H1 (cell line): ENCODE data around the gene FAM234A. TPM values are rescaled to one million over a fixed set of nuclear protein-coding genes. Genes with fewer than 3 reads are reported as not detected.

ENCODE experiments used
- CTCF ChIA-PET: fragments of 300-600 bp; sonication (Branson Sonifier 250); formaldehyde crosslinking; loops from one replicate; lab custom pipeline; 2021; ENCODE audit not compliant: partially characterized antibody; lab: Charles Lee
- POLR2A ChIA-PET: fragments of 300-600 bp; sonication (Branson Sonifier 250); formaldehyde crosslinking; loops from one replicate; lab custom pipeline; 2021; ENCODE audit warnings: inconsistent platforms; ENCODE audit not compliant: partially characterized antibody; lab: Charles Lee
- DNase-seq, 2 experiments: peaks; one replicate each; pipeline versions ENCODE4 v3.0.0 to v3.0.0-alpha.2; 2010 to 2022; ENCODE audit warnings: low spot score in 2 of 2, low read depth in 1 of 2, mixed read lengths in 1 of 2
- FAIRE-seq: peaks from 2 replicates; lab custom pipeline; 2011; peaks lifted over from hg19 to GRCh38; lab: Jason Lieb, UNC
- H2AFZ ChIP-seq: 2 replicates; pipeline ENCODE4 v1.8.1; 2012; ENCODE audit warnings: low read length, inconsistent platforms
- H2AK5ac ChIP-seq: 2 replicates; pipeline ENCODE4 v1.6.1; 2013; ENCODE audit warnings: low read depth, low read length
- H2BK120ac ChIP-seq: replicated peaks from 2 replicates; pipeline ENCODE3; 2013; ENCODE audit warnings: low read depth, low read length, inconsistent platforms
- H2BK12ac ChIP-seq: 2 replicates; pipeline ENCODE4 v1.6.1; 2013; ENCODE audit warnings: low read depth, low read length
- H2BK15ac ChIP-seq: 2 replicates; pipeline ENCODE4 v1.6.1; 2013; ENCODE audit warnings: low read length
- H2BK20ac ChIP-seq: 2 replicates; pipeline ENCODE4 v1.6.1; 2013; ENCODE audit warnings: low read length
- H2BK5ac ChIP-seq: 2 replicates; pipeline ENCODE4 v1.6.1; 2013; ENCODE audit warnings: low read depth, low read length
- H3K14ac ChIP-seq: 2 replicates; pipeline ENCODE4 v1.6.1; 2013; ENCODE audit warnings: inconsistent platforms; ENCODE audit not compliant: insufficient read length
- H3K18ac ChIP-seq: 2 replicates; pipeline ENCODE4 v1.6.1; 2013; ENCODE audit warnings: low read length; ENCODE audit errors: extremely low read depth
- H3K23ac ChIP-seq: 2 replicates; pipeline ENCODE4 v1.6.1; 2013; ENCODE audit warnings: inconsistent platforms; ENCODE audit not compliant: insufficient read length
- H3K23me2 ChIP-seq: 2 replicates; pipeline ENCODE4 v1.6.1; 2013; ENCODE audit warnings: low read depth, low read length
- H3K27ac ChIP-seq: 2 replicates; pipeline ENCODE4 v1.6.1; 2011; ENCODE audit warnings: low read depth, low read length, inconsistent platforms
- H3K27me3 ChIP-seq, 4 experiments: replicated peaks in 1 of 4; 1 replicate in 1 of 4; 2 replicates in 3 of 4; pipeline versions ENCODE4 v1.6.1 to v1.8.1; 2011 to 2013; ENCODE audit warnings: low read length in 3 of 4, mild to moderate bottlenecking in 3 of 4, inconsistent platforms in 2 of 4, mixed read lengths in 2 of 4, moderate library complexity in 1 of 4; ENCODE audit not compliant: control insufficient read depth in 3 of 4, insufficient read depth in 3 of 4; ENCODE audit errors: extremely low read depth in 1 of 4
- H3K36me3 ChIP-seq, 4 experiments: 2 replicates each; pipeline versions ENCODE4 v1.6.1 to v1.8.1; 2011 to 2013; ENCODE audit warnings: mild to moderate bottlenecking in 4 of 4, low read length in 3 of 4, moderate library complexity in 2 of 4, control low read depth in 1 of 4, inconsistent platforms in 1 of 4; ENCODE audit not compliant: insufficient read depth in 4 of 4, control insufficient read depth in 2 of 4
- H3K4ac ChIP-seq: replicated peaks from 2 replicates; pipeline ENCODE3; 2013; ENCODE audit warnings: low read length, low read depth, mixed read lengths, inconsistent platforms; ENCODE audit not compliant: insufficient read length
- H3K4me1 ChIP-seq, 4 experiments: replicated peaks in 1 of 4; 1 replicate in 1 of 4; 2 replicates in 3 of 4; pipeline versions ENCODE4 v1.6.1 to v1.8.1; 2011 to 2013; ENCODE audit warnings: low read length in 3 of 4, inconsistent platforms in 2 of 4, mixed read lengths in 1 of 4; ENCODE audit not compliant: insufficient read depth in 4 of 4, control insufficient read depth in 3 of 4
- H3K4me2 ChIP-seq, 2 experiments: 2 replicates each; pipeline versions ENCODE4 v1.6.1 to v1.8.1; 2011 to 2013; ENCODE audit warnings: low read depth in 2 of 2, low read length in 2 of 2, control low read depth in 1 of 2, inconsistent platforms in 1 of 2, mild to moderate bottlenecking in 1 of 2; ENCODE audit not compliant: insufficient read depth in 1 of 2
- H3K4me3 ChIP-seq, 4 experiments: fragments of 200-600, 300-600 bp in 1 of 4; sonication (generic), shearing (Covaris generic), sonication (Bioruptor Twin) in 1 of 4; 2 replicates each; pipeline versions ENCODE4 v1.5.1 to v1.8.1; 2011 to 2016; ENCODE audit warnings: low read length in 4 of 4, low read depth in 3 of 4, control low read depth in 2 of 4, inconsistent platforms in 2 of 4, mild to moderate bottlenecking in 2 of 4, mixed read lengths in 1 of 4, moderate library complexity in 1 of 4; ENCODE audit not compliant: insufficient read depth in 2 of 4; ENCODE audit errors: extremely low read depth in 1 of 4
- H3K56ac ChIP-seq: replicated peaks from 2 replicates; pipeline ENCODE3; 2013; ENCODE audit warnings: low read depth, mild to moderate bottlenecking, mixed read lengths, low read length, inconsistent platforms; ENCODE audit not compliant: insufficient read length
- H3K79me1 ChIP-seq: 2 replicates; pipeline ENCODE4 v1.6.1; 2013; ENCODE audit warnings: low read depth, low read length, control low read depth
- H3K79me2 ChIP-seq, 2 experiments: 2 replicates each; pipeline versions ENCODE4 v1.6.1 to v1.8.1; 2012 to 2013; ENCODE audit warnings: low read length in 2 of 2, mild to moderate bottlenecking in 2 of 2, inconsistent platforms in 1 of 2; ENCODE audit not compliant: insufficient read depth in 2 of 2, control insufficient read depth in 1 of 2
- H3K9ac ChIP-seq, 4 experiments: replicated peaks in 1 of 4; 1 replicate in 1 of 4; 2 replicates in 3 of 4; pipeline versions ENCODE4 v1.6.1 to v1.8.1; 2011 to 2013; ENCODE audit warnings: low read depth in 3 of 4, low read length in 3 of 4, control low read depth in 2 of 4, mild to moderate bottlenecking in 2 of 4, moderate library complexity in 2 of 4, inconsistent platforms in 1 of 4; ENCODE audit errors: extremely low read depth in 1 of 4
- H3K9me3 ChIP-seq, 2 experiments: 2 replicates each; pipeline versions ENCODE4 v1.6.1 to v1.8.1; 2012 to 2013; ENCODE audit warnings: mild to moderate bottlenecking in 2 of 2, moderate library complexity in 2 of 2, control low read depth in 1 of 2, inconsistent platforms in 1 of 2, low read depth in 1 of 2, low read length in 1 of 2, mixed read lengths in 1 of 2; ENCODE audit not compliant: insufficient read depth in 2 of 2
- H4K20me1 ChIP-seq, 2 experiments: replicated peaks in 1 of 2; 2 replicates each; pipeline versions ENCODE3 to v1.8.1; 2011 to 2013; ENCODE audit warnings: inconsistent platforms in 2 of 2, low read length in 2 of 2, mild to moderate bottlenecking in 1 of 2; ENCODE audit not compliant: insufficient read depth in 2 of 2, control insufficient read depth in 1 of 2
- H4K5ac ChIP-seq: 2 replicates; pipeline ENCODE4 v1.6.1; 2013; ENCODE audit warnings: low read length, low read depth, mixed read lengths, inconsistent platforms; ENCODE audit not compliant: insufficient read length
- H4K8ac ChIP-seq: 2 replicates; pipeline ENCODE4 v1.8.0; 2013; ENCODE audit warnings: mild to moderate bottlenecking, moderate library complexity, low read length, inconsistent platforms; ENCODE audit not compliant: insufficient read depth; ENCODE audit errors: extremely low read depth
- H4K91ac ChIP-seq: replicated peaks from 2 replicates; pipeline ENCODE3; 2013; ENCODE audit warnings: low read length, mixed read lengths, inconsistent platforms; ENCODE audit not compliant: insufficient read length
- CBX5 ChIP-seq: fragments of 300-800, 300-1000 bp; sonication (generic); IDR thresholded peaks from 2 replicates; pipeline ENCODE4 v1.7.1; 2016; ENCODE audit warnings: antibody characterized with exemption, low read length, low read depth
- CHD1 ChIP-seq: IDR thresholded peaks from 2 replicates; pipeline ENCODE4 v1.6.1; 2012; ENCODE audit warnings: low read depth, low read length, improper control_type of control experiment
- CREB1 ChIP-seq: IDR thresholded peaks from 2 replicates; pipeline ENCODE4 v1.6.1; 2012; ENCODE audit warnings: inconsistent platforms
- HDAC6 ChIP-seq: IDR thresholded peaks from one replicate; pipeline ENCODE4 v1.7.1; 2012; ENCODE audit warnings: low read depth, mild to moderate bottlenecking, inconsistent platforms, low read length, moderate library complexity
- NANOG ChIP-seq: IDR thresholded peaks from 2 replicates; pipeline ENCODE4 v1.6.1; 2011; ENCODE audit warnings: low read length, low read depth, mild to moderate bottlenecking, inconsistent platforms; ENCODE audit not compliant: insufficient read depth, poor library complexity, severe bottlenecking
- POLR2A ChIP-seq, 2 experiments: IDR thresholded peaks; 1 replicate in 1 of 2; 2 replicates in 1 of 2; pipeline ENCODE4 v1.6.1; 2011; ENCODE audit warnings: low read depth in 2 of 2, low read length in 2 of 2, mild to moderate bottlenecking in 2 of 2; ENCODE audit errors: control extremely low read depth in 1 of 2
- POU5F1 ChIP-seq: IDR thresholded peaks from 2 replicates; pipeline ENCODE4 v1.6.1; 2011; ENCODE audit warnings: low read depth, mild to moderate bottlenecking, low read length, moderate library complexity
- SIRT6 ChIP-seq: IDR thresholded peaks from one replicate; pipeline ENCODE4 v1.7.1; 2012; ENCODE audit warnings: low read length, inconsistent platforms
- SP4 ChIP-seq: IDR thresholded peaks from 2 replicates; pipeline ENCODE4 v1.6.1; 2012; ENCODE audit warnings: low read length, inconsistent platforms
- SRF ChIP-seq: IDR thresholded peaks from 2 replicates; pipeline ENCODE4 v1.6.1; 2011; ENCODE audit warnings: mild to moderate bottlenecking, low read depth, low read length, moderate library complexity
- YY1 ChIP-seq: IDR thresholded peaks from 2 replicates; pipeline ENCODE4 v1.6.1; 2011; ENCODE audit warnings: low read depth, mild to moderate bottlenecking, low read length
- ZNF274 ChIP-seq: IDR thresholded peaks from 2 replicates; pipeline ENCODE4 v1.7.0; 2012; ENCODE audit warnings: low read length, borderline replicate concordance; ENCODE audit errors: extremely low read depth
- WGBS, 2 experiments: shearing (Covaris generic) in 1 of 2; methylation state at CpG; one replicate each; pipeline versions ENCODE4 v1.1.6 to v1.1.7; 2013 to 2015; ENCODE audit warnings: low lambda C conversion rate in 2 of 2, mixed read lengths in 2 of 2, inconsistent platforms in 1 of 2, low coverage in 1 of 2, missing lambda C conversion rate in 1 of 2; ENCODE audit not compliant: insufficient replicate concordance in 2 of 2, insufficient coverage in 1 of 2, insufficient read length in 1 of 2; ENCODE audit errors: extremely low coverage in 1 of 2, missing lambda C conversion rate in 1 of 2; 5-methylcytosine and 5-hydroxymethylcytosine counted together
- polyA plus RNA-seq, 7 experiments: library from polyadenylated mRNA; depleted of rRNA in 3 of 7; stranded (reverse) in 5 of 7; unstranded in 2 of 7; fragments of >200 nt in 5 of 7; fragments of 200-250 nt in 2 of 7; gene quantifications; 1 replicate in 5 of 7; 2 replicates in 1 of 7; 4 replicates in 1 of 7; pipeline versions ENCODE4 v1.2.1 to v1.2.3, GENCODE V29; 2011 to 2013; ENCODE audit warnings: missing spikeins in 2 of 7, mixed read lengths in 2 of 7
- total RNA-seq: library from RNA; stranded (reverse); fragmentation: NEBNext Ultra II Directional; extraction: Animal tissue kit (Norgen Biotek cat#: 25700); gene quantifications from 2 replicates; pipeline ENCODE4 v1.2.1, GENCODE V29; 2021
- TF ChIP-seq, protein P1 (sequence below): IDR thresholded peaks from 2 replicates; pipeline ENCODE4 v1.6.1; 2011; ENCODE audit warnings: low read length, improper control_type of control experiment

FAM234A gene
- total and polyA plus RNA-seq, 2 of the 8 experiments (the other 6 are each of a cell fraction or from before 2014, with no cell fraction given): 80.6 to 104 TPM

DNA sequence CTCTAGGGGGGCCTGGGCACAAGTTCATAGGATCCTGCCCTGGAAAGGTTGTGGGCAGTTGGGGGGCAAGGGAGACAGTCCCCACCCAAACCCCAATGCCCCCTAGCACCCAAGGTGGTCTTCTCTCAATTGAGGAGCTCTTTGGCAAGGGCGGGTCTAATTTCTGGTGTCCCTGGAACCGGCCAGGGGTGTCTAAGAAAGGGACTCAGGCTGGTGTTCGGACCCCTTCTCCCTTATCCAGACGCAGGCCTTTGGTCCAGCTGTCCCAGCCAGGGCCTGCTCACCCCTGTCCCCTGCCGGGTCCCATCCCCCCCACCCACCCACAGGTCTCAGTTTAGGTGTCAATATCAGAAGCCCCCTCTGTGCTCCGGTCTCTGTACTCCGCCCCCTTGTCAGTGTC is 44.9 kb downstream of the FAM234A start:
- no peak overlapping the region for H3K4ac ChIP-seq
- no peaks in the 10 kb centered on the region for H3K9me3 ChIP-seq
- peaks cover 18 to 46% (median 39%) of the 10 kb centered on the region in 4 experiments for H3K27me3 ChIP-seq
- H4K20me1 ChIP-seq: peaks cover 0 to 3% of the 10 kb centered on the region in 2 experiments
- no peak overlapping the region for H3K14ac ChIP-seq
- H3K4me3 ChIP-seq: peak overlapping the region in 1 of 4 experiments; percentile 61; a peak in 2 of 8 replicates
- no peaks in the 10 kb centered on the region for H3K79me1 ChIP-seq
- no peak overlapping the region for H4K8ac ChIP-seq
- H3K9ac ChIP-seq: no peak overlapping the region
- no peak overlapping the region for H3K18ac ChIP-seq
- H2BK15ac ChIP-seq: no peak overlapping the region
- H2AFZ ChIP-seq: no peak overlapping the region
- H2BK20ac ChIP-seq: no peak overlapping the region
- H4K5ac ChIP-seq: no peak overlapping the region
- H3K56ac ChIP-seq: no peak overlapping the region
- CTCF ChIA-PET: interaction anchor here (0.6 to 1.9 kb wide), 9 partner anchors 9 to 172 kb away, joined by 3 to 7 read pairs (median 4); no protein-coding TSS in a partner anchor
- no peak overlapping the region for H3K27ac ChIP-seq
- peaks cover 11% of the 10 kb centered on the region; the same call in 1 of the 2 replicates for H3K23me2 ChIP-seq
- no peaks in the 10 kb centered on the region for H3K79me2 ChIP-seq
- no peaks in the 10 kb centered on the region for H3K36me3 ChIP-seq
- no peak overlapping the region for H2BK120ac ChIP-seq
- no peak overlapping the region for H2AK5ac ChIP-seq
- H3K4me1 ChIP-seq: peaks cover 0 to 7% (median 5%) of the 10 kb centered on the region in 4 experiments; a peak in 5 of 7 replicates
- no peak for FAIRE-seq
- 69% methylated on average over 5 of the region's 7 CpGs; no CpG with 5 or more reads in 1 of the 2 experiments for WGBS, 2 experiments
- no peak overlapping the region for H2BK12ac ChIP-seq
- POLR2A ChIA-PET: interaction anchor here (1.2 to 1.6 kb wide), 5 partner anchors 9 to 99 kb away, joined by 3 to 7 read pairs (median 4); partner anchors contain the start of genes HBQ1 and LUC7L
- H3K23ac ChIP-seq: no peak overlapping the region
- no peak for DNase-seq
- H3K4me2 ChIP-seq: peak overlapping the region; percentile 59 to 62; a peak in 3 of 4 replicates
- no peak overlapping the region for H4K91ac ChIP-seq
- TF ChIP-seq NANOG: no peak
- no peak for TF ChIP-seq POU5F1
- no peak for TF ChIP-seq SP4
- no peak for TF ChIP-seq HDAC6
- TF ChIP-seq YY1: no peak
- no peak for TF ChIP-seq SRF
- no peak for TF ChIP-seq SIRT6
- no peak for TF ChIP-seq CBX5
- no peak for TF ChIP-seq ZNF274
- TF ChIP-seq CHD1: no peak
- no peak for TF ChIP-seq CREB1
- TF ChIP-seq, protein P1, sequence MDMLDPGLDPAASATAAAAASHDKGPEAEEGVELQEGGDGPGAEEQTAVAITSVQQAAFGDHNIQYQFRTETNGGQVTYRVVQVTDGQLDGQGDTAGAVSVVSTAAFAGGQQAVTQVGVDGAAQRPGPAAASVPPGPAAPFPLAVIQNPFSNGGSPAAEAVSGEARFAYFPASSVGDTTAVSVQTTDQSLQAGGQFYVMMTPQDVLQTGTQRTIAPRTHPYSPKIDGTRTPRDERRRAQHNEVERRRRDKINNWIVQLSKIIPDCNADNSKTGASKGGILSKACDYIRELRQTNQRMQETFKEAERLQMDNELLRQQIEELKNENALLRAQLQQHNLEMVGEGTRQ: no peak
- TF ChIP-seq POLR2A (IDR thresholded peaks at IDR 0.05; ENCODE audit: control extremely low read depth in 1 of 2, low read depth in 2 of 2, low read length in 2 of 2): no peak
- TF ChIP-seq, all 59 proteins: peak for 0
- H2BK5ac ChIP-seq: no peak overlapping the region
